Astrocyte of the cerebellum (primary cell): ENCODE results near the gene UXS1.

Source experiments
- DNase-seq: peaks from one replicate; pipeline ENCODE4 v3.0.0-alpha.2; 2011; ENCODE audit warnings: low read depth
- H3K4me3 ChIP-seq: 2 replicates; pipeline ENCODE4 v1.5.1; 2011; ENCODE audit warnings: mild to moderate bottlenecking, low read depth, low read length, moderate library complexity
- in situ Hi-C: cut with HindIII; loops from 2 replicates; pipeline ENCODE4 v1.10.0; 2017; ENCODE audit warnings: low sequenced_read_pairs
- TF ChIP-seq, protein P1 (sequence below): IDR thresholded peaks from 2 replicates; pipeline ENCODE4 v1.5.1; 2012; ENCODE audit warnings: low read length, low read depth, moderate library complexity, mild to moderate bottlenecking; ENCODE audit errors: missing control alignments

UXS1 gene

DNA sequence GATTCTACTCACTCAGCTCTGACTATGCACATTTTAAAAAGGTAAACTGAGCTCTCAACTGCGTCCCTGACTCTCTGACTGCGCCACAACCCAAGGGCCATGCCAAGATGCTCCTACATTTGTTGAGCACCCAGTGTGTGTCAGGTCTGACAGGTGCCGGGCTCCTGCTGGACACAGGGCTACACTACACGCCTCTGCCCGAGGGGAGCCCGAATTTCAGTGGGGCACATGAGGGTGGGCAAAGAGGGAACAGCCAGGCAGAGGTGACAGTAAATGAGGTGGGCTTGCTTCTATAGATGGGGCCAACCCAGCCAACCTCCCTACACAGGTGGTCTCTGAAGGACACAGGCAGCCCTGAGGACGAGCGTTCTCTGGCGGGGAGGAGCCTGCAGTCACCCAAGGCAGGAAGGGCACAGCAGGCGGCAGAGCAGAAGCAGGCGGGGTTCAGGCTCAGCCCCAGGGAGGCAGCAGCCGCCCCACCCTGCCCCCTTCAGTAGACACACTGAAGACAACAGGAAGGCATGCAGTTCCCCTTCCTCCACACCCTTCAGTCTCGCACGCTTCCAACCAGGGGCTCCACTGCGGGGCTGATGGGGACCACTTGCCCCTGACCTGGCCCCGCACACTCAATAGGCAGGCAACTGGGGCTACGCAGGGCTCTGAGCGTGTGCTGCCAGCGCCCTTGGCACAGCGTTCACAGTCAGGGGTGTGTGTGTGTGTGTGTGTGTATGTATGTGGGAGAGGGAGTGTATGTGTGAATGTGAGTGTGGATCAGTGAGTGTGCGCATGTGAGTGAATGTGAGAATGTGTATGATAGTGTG, 98.4 kb downstream of the UXS1 start:
- no peak for DNase-seq
- no peak overlapping the region for H3K4me3 ChIP-seq
- TF ChIP-seq, protein P1, sequence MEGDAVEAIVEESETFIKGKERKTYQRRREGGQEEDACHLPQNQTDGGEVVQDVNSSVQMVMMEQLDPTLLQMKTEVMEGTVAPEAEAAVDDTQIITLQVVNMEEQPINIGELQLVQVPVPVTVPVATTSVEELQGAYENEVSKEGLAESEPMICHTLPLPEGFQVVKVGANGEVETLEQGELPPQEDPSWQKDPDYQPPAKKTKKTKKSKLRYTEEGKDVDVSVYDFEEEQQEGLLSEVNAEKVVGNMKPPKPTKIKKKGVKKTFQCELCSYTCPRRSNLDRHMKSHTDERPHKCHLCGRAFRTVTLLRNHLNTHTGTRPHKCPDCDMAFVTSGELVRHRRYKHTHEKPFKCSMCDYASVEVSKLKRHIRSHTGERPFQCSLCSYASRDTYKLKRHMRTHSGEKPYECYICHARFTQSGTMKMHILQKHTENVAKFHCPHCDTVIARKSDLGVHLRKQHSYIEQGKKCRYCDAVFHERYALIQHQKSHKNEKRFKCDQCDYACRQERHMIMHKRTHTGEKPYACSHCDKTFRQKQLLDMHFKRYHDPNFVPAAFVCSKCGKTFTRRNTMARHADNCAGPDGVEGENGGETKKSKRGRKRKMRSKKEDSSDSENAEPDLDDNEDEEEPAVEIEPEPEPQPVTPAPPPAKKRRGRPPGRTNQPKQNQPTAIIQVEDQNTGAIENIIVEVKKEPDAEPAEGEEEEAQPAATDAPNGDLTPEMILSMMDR: no peak
- in situ Hi-C loops: loop anchor here (10.0 kb wide), 1 partner anchor 269 kb away; no protein-coding TSS in a partner anchor

DNA sequence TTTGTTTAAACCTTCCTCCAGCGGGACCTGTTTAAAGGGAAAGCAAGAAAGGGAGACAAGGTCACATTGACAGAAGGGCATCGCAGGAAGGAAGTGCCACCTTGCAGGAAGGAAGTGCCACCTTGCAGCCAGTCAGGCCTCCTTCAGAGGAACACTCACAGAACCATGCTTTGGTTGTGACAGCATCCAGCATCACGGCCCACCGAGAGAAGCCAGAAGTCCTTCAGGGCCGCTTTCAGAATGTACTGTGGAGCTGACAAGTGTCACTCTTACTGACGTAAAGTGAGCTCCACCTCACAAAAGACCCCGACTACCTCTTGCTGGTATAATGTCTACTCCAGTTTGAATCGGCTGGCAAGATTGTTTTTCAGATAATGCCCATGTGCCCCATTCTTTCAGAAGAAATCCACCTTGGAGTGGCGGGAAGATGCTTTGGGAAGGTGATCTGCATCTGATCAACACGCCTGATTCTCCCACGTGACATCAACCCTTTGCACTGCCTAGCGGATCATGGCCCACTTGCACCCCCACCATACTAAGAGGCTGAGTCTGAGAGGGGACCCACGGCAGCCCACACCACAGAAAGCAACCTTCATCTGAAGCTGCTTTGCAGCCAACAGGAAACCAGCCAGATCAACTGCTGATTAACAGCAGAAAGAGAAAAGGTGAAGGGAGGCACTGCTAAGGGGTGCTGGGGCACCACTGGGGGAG, 99.8 kb downstream of the UXS1 start:
- TF ChIP-seq, protein P1: no peak
- no peak overlapping the region for H3K4me3 ChIP-seq
- in situ Hi-C loops: loop anchor here (10.0 kb wide), 1 partner anchor 271 kb away; no protein-coding TSS in a partner anchor
- no peak for DNase-seq

GRCh38 chr2:106090916-106091618, 103.0 kb downstream of the UXS1 start:
- no peak overlapping the region for H3K4me3 ChIP-seq
- in situ Hi-C loops: loop anchor here (10.0 kb wide), 1 partner anchor 274 kb away; no protein-coding TSS in a partner anchor
- DNase-seq: no peak
- TF ChIP-seq, protein P1: no peak

GRCh38 chr2:106089611-106090010, 104.5 kb downstream of the UXS1 start:
- H3K4me3 ChIP-seq: no peak overlapping the region
- DNase-seq: no peak
- TF ChIP-seq, protein P1: no peak
- in situ Hi-C loops: loop anchor here (10.0 kb wide), 1 partner anchor 275 kb away; no protein-coding TSS in a partner anchor

DNA sequence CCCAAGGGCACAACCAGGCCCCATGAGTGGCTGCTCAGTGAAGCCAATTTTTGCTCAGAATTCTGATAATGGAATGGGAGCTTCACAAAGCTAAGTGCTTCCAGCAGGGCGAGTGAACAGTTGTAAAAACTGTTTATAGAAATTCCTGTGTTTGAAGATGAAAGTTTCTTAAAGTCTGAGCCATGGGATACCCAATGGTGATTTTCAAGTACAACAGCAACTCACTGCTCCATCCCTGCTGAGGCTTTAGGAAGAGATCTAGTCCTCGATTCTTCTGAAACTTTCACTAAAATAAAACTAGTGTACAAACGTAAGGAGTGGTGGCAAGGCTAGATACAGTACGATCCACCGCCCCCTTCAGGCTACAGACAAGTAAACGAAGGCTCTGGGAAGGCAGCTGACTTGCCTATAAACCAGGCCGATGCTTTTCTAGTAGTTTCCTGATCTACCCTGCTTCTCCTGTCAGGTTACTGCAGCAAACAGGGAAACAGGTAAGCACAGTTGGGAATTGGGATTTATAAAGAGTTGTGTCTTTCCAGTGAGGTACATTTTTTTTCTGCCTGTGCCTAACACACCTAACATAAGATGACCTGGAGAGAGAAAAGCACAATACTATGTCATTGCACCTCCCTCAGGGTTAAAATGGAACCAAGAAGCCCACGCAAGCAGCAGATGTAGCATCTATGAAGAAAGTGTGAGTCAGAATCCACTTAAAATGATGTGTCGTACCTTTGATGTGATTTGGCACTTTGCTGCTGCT, 108.7 kb downstream of the UXS1 start:
- H3K4me3 ChIP-seq: no peak overlapping the region
- TF ChIP-seq, protein P1: peak; percentile 32
- DNase-seq: no peak
- in situ Hi-C loops: no loop called here
